HG03460 (cell line): Measurements from ENCODE around the gene GALNT9.

Source experiments
- ATAC-seq: cut with Tn5 transposase; IDR thresholded peaks from one replicate; pipeline ENCODE4 v1.9.1; 2021; ENCODE audit not compliant: unreplicated experiment

The GALNT9 gene

DNA sequence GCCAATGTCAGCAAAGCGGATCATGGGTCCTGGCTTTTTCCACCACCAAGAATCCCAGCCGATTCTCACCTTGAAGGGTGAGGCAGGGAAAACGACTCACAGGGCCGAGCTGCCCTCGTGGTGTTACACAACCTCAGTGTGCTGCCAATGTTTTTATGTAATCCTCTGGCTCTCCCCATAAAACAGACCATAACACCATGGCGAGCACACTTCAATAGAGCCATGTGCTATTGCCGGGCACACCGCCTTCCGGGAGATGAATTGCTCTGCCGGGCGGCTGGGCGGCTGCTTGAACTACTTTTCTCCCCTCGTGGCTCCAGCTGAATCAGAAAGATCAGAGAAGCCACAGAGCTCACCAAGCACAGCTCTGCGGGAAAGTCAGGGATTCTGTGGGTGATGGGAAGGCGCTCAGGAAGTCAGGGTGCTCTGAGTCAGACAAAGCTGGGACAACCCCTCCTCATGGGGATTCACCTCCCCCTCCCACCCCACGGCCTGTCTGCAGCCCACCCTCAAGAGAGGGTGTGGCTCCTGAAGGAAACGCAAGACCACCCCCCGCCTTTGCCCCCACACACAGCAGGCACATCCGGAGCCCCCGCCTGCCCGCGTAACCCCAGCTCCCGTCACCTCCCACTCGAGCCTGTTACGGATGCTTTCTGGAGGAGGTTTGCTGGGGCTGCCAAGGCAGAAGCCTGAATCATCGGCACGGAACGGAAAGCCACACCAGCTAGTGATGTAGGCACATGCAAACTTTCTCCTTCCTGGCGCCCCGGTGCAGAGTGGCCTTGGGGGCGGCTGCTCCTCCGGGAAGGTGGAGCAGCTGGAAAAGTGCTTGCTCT lies 1.8 kb downstream of the GALNT9 start:
- ATAC-seq: no peak

DNA sequence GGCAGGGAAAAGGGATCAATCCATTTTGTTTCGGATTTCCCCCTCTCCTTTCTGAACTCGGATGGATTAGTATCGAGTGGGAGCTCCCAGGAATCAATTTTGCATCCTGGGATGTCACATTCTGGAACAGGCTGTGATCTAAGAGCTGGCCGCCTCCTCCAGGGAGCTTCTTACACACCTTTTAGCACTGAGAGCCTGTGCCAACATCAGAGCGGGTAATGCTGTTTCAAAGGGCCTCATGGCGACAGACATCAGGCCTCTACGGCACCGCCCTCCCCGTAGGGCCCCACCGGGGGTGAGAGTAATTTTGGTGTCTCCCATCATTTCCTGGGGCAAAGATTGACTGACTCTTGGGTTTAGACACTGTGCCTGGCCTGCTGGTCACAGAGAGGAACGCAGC lies 2.7 kb downstream of the GALNT9 start:
- ATAC-seq: no peak

DNA sequence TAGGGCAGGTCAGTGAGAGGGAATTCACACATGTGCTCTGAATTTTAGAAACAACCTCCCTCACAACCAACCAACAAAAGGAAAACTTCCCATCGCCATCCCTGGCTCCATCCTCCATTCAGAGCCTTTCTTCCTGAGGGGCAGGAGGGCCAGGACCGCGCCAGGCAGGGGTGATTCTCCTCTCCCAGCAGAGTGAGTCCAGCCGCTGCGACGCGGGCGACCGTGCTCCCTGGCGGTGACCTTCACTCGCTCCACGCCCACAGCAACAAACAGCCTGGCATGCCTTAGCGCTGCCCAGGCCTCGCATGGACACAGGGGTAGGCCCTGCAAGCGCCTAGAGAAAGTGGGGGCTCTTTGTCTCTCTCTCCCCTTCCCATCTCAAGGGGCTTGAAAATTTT lies 3.7 kb downstream of the GALNT9 start:
- no peak for ATAC-seq

DNA sequence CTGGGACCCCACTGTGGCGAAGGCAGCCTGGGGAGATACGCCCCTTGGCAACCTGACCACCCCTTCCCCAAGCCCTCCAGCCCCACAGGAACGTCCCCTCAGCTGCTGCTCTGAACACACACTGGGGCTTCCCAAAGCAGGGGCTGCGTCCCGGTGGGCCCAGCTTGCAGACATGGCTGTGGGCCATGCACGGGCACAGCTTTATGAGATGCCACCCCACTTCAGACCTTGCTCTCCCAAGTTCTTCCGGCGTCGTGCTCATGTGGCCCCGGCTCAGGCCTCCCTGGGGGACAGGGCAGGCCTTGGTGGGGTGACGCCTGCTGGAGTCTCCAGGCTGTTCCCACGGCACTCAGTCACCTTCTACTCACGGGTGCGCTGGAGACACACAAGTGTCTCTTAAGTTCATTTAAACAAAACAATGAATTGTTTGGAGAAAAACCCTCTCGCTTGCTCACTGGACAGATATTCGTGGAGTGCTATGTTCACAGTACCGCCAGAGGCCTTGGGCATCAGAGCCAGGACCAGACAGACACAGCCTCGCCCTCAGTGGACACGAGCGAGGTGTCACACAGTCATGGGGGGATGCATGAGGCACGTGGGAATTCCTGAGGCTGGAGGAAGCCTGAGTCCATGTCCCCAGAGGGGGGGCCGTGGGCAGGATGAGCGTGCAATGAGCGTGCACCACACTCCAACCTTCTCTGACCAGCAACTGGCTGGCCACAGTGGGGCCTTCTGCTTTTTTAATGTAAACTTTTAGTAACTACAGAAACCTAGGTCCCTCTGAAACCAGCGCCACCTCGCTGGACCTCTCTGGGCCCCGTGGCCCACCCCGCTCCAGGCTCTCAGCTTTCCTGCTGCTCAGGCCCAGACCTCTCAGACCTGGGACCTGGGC lies 4.3 kb downstream of the GALNT9 start:
- no peak for ATAC-seq

DNA sequence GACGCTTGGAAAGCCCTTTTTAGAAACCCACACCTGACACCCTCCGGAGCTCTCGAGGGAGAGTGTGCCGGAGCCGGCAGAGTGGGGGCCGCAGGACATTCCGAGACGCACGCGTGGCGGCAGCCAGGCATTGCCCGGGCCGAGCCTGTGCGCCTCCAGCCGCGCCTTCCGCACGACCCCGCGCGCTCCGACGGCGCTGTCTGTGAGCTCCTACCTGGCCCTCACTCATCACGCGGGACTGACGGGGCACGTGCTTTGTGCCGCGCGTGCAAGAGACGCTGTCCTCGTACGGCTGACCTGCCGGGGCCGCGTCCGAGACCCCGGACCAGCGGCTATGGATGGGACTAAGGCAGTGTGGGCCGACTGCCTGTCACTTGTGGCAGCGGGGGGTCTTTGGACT lies 5.2 kb downstream of the GALNT9 start:
- ATAC-seq: no peak

DNA sequence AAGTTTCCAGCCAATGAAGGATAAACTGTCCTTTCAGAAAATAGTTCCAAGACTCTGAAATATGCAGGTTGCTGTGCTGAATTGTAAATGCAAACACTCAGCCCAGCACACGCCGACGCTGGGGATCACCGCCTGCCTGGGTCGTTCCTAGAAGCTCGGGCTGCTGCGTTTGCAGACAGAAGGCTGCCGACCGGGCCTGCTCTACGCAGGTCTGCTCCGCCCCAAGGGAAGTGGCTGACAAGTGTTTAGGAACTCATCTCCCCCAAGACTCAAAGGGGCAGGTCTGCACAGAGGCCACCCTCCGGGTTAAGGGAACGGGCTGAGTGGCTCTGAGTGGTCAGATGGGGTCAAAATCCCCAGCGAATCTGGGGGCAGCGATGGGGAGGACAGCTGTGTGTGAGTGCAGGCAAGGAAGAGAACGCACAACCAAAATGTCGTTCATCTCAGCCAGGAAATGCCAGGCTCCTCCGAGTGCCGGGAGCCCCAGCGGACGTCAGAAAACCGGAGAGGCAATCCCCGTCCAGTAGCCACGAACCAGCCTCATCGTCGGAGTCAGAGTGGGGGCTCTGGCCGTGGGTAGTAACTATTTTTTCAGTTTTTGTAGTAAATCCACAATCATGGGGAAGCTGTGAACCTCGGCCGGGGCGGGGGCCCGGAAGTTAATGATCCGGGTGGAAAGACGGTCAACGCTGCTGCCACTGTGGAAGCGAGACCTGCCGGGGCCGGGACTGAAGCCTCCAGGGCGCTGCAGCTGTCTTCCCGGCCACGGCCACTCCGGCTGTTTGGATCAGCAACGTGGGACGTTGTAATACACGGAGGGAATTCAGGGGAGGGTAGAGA lies 6.0 kb downstream of the GALNT9 start:
- no peak for ATAC-seq

DNA sequence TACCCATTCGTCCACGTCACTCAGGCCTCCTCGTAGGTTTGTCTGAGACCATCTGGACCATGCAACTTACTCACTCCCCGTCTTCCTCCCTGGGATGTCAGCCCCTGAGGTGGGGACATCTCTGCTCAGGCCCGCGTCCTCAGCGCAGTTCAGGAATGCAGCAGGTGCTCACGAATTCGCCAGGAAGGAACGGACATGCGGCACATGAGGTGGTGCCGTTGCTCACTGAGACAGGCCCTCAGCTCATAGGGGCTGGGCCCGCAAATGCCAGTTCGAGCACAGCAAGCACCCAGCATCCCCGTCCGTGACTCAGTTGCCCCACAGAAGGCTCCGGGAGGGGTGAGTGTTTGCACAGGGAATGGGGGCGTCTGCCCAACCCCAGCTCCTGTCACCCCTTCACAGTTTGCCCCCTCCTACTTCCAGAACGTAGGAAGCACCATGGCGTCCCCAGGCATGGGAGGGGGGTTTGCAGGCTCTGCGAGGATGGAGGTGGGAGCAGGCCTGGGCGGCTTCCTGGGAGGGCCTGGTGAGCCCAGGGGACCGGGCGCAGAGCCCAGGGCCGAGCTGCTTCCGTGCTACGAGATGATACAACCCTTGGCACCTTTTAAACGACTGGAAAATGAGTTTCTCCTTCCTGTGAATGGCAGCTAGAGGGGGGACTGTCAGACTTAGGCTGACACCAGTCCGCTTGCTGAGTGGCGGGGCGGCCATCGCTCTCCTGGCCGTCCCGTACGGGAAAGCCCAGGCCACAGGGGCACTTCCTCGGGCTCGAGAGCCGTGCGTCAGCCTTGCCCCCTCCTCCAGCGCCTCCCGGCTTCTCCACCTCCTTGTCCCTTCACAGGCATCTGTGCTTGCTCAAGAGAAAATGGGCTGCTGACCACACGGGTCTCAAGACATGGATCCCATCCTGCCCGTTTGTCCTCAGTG lies 6.9 kb downstream of the GALNT9 start:
- no peak for ATAC-seq

DNA sequence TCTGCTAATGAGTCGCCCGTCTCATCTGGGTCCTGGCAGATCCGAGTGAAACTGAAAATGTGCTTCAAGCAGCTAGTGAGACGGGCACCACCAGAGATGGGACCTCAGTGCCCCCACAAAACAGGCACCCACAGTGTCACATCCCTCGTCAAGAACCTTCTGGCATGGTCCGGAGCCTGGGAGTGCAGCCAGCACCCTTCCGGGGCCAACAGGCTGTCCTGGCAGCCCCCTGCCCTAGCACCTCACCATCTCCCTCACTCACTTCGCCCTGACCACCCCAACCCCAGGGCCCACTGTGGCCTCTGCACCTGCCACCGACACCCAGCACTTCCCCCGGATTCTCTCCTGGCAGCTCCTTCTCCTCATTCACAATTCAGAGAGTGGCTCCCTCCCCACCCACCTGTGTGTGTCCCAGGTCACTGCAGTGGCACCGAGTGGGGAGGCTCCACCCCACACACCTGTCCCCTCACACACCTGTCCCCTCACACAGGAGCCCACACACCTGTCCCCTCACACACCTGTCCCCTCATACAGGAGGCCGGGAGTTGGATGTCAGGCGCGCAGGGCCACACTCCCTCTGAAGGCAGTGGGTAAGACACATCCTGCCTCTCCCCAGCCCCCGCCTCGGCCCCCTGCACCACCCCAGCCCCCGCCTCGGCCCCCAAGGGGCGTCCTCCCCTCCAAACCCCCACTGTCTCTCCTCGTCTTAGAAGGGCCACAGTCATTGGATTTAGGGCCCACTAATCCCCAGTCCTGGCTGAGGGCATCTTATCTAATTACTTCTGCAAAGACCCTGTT lies 7.9 kb downstream of the GALNT9 start:
- ATAC-seq: no peak

DNA sequence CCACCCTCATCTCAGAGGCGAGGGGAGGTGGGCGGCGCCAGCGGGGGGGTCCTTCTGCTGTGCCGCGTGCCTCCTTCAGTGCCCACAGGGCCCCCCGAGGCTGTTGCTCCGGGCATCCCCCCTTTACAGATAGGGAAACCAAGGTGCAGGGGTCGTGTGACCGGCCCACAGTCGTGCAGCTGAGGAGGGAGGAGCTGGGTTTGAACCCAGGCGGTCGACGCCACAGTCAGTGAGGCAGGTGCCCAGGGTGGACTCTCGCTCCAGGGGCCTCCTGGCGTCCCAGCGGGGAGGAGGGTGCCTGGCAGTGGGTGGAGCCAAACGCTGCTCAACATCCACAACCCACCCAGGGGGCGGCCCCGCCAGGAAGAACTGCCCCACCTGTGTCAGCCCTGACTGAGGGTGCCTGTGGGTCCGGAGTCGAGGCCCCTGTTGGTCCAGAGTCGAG lies 8.6 kb downstream of the GALNT9 start:
- no peak for ATAC-seq

DNA sequence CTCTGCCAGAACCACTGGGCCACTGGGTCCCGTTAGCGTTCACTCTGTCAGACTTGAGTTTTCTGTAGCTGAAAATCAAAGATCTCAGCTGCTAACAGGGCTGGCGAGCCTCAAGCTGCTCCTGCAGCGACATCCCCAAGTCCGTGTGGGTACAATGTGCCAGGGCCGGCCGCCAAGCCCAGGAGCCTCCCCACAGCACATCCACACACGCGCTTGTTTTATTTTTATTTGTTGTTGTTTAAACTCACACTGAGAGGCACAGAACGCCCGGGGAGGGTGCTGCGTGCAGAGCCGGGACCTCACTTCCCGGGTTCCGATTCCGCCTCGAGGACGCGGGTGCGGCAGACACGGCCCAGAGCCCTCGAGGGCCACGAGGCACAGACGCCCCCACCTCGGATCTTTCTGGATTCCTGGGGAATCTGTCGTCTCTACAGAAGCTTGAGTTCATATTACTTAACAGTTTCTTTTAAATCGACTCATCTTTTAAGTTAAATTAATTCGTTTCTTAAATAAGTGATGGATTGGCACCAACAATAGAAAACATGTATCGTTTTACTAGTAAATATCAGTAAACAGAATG lies 9.3 kb downstream of the GALNT9 start:
- no peak for ATAC-seq

DNA sequence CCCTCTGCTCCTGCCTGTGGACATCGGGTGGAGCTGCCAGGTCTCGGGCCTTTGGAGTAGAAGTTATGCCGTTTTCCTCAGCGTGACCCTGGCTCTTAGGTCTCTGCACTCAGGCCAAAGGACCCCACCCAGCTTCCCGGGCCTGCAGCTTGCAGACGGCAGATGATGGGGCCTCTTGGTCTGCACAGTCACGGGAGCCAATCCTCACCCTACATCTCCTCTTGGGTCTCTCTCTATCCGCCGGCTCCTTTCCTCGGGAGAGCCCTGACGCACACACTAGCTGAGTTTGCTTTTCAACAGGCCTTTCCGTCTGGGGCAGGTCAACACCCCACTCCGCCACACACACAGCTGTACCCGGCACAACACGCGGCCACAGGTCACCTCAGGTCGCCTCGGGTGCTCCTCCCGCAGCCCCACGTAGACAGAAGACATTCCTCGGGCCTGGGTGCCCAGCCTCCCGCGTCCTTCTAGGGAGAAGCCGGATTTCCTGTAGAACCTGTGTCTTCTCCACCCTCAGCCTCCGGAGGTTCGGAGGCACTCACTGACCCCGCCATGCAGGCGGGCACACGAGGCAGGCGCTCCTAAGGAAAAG lies 9.9 kb downstream of the GALNT9 start:
- ATAC-seq: no peak

DNA sequence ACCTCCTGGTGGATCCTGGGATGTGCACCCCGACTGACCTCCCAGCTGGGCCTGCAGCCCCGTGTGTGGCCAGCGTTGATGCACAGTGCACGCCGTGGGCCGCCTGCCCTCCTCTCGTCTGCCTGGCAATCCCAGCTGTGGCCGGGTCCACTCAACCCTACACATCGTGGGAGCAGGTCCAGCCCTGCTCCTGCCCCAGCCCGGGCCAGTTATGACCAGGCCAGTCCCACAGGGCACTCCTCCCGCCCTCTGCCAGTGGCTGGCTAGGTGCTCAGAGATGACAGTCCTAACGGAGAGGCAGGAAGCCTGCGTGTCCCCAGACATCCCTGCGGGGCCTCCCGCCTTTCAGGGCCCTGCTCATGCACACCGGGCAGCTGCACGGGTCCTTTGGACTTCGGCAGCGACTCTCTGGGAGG lies 10.8 kb downstream of the GALNT9 start:
- ATAC-seq: no peak

DNA sequence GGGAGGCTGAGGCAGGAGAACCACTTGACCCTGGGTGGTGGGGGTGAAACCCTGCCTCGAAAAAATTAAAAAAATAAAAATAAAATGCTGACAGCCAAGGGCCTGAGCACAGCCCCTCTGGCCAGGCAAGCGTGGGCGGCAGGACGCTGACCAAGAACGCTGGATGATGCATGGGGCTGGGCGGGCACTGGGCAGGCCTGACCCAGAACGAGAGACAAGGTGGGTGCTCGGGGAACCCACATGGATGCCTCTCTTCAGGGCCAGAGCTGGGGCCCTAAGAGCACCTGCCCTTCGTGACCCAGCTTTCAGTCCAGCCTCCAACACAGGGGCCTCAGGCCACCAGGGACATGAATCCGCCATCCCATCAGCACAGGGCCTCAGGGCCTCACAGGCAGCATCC lies 11.3 kb downstream of the GALNT9 start:
- ATAC-seq: no peak

DNA sequence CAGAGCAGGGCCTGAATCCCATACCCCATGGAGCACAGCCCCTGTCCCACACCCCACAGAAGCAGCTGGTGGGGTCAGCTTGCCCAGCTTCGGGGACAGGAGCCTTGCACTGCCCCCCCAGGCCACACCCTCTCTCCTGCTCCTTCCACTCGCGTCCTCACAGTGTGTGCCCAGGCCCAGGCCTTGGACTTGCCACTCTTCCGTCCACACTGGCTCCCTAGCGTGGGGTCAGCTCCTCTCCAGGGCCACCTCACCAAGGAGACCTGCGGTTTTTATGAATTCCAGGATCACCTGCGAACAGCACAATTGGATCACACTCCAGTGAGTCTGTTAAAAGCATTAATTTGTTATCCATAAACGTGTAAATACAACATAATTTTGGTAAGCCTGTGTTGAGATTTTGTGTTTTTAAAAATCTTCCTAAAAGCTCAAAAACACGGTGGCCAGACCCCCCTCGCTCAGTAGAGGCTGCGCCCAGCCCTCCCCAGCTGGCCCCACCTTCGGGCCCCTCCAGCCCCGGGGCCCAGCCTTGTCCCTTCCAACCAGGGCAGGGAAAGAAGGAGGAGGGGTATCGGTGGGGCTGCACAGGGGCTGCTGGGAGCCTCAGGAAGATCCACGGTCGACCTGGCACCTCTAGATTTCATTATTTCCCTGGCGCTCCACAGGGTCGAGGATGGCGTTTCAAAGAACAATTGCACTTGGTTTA lies 12.0 kb downstream of the GALNT9 start:
- no peak for ATAC-seq

DNA sequence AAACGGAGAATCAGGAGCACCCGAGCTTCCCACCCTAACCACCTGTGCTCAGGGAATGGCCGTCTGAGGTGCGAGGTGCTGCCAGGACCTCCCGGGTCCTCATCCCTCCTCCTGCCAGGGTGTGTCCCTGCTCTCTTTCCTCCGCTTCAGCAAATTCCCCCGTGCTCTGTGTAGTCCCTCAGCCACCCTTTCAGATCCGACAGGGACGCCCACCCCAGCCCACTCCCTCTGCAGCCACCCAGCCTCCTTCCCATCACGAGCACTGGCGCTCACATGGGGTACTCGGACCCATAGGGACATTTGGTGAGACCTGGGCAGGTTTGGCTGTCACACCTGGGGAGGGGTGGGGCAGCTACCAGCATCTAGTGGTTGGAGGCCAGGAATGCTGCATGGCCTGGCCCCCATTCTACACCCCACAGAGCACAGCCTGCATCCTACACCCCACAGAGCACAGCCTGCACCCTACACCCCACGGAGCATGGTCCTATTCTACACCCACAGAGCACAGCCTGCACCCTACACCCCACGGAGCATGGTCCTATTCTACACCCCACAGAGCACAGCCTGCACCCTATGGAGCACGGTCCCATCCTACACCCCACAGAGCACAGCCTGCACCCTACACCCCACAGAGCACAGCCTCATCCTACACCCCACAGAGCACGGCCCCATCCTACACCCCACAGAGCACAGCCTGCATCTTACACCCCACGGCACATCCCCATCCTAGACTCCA lies 12.7 kb downstream of the GALNT9 start:
- no peak for ATAC-seq

DNA sequence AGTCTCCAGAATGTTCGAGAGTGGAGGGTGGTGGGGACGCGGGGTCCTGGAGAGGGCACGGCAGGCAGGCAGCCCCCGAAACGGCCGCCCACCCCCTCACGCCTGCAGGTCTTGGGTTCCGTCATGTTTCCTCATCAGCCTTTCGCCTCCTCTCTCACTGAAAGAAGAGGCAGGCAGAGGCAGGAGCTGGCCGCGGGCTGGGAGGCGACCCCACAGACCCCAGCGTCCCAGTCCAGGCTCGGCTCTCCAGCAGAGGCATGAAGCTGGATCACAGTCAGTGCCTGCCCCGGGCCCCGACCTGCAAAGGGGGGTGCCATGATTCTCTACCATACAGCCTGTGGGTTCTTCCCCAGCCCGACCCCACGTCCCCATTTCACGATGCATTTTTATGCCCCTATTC lies 13.4 kb downstream of the GALNT9 start:
- ATAC-seq: no peak

DNA sequence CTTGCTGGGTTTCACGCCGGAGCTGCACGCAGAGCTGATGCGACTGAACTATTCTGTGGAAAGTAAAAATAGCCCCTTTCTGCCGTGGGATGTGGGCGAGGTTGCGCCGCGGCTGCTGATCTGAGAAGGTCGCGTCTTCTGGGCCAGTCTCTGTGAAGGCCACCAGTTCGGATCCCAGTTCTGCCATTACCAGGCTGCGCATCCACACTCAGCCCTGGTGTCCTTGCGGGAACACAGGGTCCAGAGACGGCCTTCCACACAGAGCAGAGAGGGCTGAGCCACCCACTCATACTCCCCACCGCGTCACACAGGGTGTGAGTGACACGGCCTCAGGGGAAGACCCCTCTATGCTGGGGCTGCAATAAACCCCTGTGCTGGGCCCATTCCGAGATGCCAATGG lies 13.9 kb downstream of the GALNT9 start:
- no peak for ATAC-seq
